GM19438 (cell line): Measurements from ENCODE around the gene OTOGL.

Source experiments
- ATAC-seq: cut with Tn5 transposase; IDR thresholded peaks from one replicate; pipeline ENCODE4 v1.9.1; 2021; ENCODE audit warnings: low read depth; ENCODE audit not compliant: unreplicated experiment

Gene OTOGL, protein sequence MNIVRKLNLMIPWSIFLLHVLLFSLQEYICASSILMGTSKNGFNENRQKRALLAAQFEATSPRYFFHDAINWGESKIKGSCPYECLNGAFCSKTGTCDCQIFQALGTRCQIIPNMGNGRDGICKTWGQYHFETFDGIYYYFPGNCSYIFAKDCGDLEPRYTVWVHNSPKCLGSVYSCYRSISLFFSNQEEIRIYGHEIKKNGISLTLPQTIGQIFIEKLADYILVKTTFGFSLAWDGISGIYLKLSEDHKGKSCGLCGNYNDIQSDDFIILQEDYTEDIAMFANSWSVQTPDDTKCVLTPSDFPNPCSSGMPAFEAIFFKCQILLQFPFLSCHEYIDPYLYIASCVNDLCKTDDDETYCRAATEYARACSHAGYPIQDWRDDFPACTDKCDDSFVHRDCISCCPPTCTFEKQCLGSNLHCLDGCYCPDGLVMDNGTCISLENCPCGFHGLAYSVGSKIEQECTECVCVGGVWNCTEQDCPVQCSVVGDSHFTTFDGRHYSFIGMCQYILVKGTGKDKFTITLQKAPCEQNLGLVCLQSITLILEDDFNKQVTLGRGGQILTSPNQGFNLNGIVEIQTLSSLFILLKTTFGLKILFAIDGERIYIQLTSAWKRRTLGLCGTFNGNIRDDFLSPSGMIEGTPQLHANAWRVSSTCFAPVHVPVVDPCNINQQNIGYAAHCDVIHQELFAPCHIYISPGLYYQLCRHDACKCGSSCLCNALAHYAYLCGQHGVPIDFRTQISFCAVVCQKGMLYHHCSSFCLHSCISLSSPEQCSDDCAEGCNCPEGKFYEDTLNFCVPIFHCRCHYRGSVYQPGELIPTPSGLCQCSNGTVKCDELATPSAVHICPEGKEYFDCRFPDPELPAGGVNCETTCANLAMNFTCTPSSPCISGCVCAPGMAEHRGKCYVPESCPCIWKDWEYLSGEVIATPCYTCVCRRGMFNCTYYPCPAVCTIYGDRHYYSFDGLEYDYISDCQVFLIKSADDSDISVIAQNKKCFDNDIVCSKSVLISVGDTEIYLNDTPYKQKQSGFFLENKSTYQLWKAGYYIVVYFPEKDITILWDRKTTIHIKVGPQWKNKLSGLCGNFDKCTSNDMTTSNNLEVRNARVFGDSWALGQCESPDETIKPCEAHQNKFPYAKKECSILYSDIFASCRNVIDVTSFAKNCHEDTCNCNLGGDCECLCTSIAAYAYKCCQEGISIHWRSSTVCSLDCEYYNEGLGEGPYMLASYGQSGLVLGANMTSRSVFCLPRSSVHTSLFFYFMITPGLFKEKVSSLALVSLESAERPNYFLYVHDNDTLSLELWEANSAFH (N-terminal part only)

DNA sequence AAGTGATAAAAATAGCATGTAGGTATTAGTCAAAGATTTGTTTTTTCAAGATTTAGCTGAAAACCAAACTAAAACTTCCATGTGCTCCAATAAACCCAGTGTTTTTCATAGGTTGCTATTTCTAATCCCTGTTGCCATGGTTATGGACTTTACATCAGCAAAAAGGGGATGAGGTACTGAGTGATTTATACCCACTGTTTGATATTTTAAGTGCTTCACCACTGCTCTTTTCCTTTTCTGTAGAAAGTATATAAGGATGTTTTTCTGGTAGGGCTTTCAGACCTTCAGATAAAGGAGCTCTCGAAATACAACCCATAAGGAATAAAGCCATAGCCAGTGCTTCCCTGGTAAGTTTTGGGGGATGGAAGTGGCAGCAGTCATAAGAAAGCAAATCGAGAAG lies at the start of gene OTOGL:
Gene OTOGL, plus strand, starts transcription at position 279 of the 400 bp plus-strand sequence. CDS start 109,895 bp downstream, outside the sequence.
- ATAC-seq: no peak

DNA sequence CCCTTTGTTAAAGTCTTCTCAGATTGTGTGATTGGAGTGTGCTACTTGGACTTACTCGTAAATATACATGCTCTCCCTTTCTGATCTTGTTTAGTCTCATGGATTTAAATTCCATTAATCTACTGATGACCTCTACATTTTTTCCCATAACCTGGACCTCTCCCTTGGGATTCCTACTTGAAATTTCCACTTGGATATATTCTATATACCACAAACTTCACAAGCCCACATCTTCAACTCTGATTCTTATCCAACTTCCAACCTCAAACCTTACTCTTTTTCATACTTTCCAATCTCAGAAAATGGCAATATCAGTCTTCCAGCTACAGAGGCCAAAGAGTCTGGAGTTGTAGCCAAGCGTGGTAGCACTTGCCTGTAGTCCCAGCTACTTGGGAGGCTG lies 49.1 kb upstream of the OTOGL start:
- no peak for ATAC-seq

DNA sequence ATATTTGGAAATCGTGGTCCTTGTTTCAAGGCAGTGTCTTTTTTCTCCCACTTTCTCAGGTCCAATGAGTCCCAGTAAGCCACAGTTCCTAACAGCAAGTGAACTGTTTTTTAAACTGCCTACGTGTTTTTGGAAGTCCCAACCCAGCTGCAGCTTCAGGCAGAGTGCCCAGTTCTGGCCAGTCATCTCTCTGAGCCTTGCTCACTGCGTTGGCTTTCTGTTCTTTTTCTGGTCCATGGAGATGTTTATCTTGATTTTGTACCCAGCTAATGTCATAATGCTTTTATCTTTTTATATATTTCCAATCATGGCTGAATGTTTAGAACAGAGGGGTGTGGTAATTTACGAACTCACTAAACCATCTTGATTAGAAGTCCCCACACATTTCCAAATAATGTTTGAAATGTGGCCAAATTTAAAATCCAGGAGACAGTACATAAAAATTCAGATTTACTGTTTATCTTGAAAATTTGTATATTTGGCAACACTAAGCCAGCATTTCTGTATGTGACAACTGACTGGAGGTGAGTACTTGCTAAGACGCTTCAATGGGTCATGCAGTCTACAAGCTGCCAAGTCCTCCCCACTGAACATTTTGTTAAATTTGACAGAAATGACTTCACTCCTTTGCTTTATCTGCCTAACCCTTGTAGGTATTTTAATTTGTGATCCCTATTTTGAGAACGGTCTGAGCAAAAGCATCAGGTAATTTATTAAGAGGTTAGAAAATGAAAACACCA lies 46.1 kb upstream of the OTOGL start:
- no peak for ATAC-seq

DNA sequence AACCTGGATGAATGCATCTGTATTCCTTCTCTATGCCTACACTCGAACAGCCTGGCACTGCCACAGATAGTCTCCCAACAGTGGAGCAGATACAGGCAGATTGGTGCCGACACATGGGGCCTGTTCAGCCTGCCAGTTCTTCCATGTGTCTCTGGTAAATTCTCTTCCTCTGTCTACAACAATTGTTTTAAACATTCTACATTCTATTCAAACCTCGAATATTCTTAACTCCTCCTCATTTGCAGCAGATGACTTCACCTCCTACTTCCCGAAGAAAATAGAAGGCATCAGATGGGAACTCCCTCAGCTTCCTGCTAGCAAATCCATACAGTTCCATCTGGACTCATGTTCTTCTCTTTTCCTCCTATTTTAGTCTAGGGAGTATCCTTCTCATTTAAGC lies 43.1 kb upstream of the OTOGL start:
- no peak for ATAC-seq

DNA sequence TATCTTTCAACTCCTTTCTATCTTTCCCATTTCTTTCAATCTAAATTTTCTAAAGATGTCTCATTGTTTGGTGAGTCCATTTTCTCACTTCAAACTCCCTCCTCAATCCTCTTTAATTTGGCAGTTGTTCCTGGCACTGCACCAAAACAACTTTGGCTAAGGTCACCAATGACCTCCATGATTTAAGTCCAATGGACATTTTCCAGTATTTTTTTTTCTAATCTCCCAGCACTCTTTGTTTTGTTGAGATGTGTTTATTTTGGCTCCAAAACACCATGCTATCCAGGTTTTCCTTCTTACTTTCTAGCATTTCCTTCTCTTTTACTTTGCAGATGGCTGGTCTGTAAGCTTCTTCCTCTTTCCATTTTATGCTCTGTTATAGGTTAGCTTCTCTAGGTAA lies 42.5 kb upstream of the OTOGL start:
- ATAC-seq: no peak

DNA sequence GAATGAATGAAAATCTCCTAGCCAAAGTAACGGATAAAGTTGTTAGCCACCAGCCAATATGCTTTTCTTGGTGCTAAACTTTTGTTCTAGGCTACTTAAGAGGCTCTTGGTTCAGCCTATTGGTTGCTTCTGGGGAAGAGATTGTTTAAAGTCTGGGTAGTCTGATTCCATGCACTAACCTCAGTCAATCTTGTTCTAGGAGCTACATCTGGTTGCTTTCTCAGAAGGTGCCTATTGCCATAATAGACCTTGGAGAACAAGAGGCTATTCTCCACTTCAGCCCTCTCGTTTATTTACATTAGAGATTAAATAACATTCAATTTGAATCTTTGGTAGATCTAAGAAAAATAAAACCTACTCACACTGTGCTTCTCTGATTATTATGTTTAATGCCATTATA lies 40.8 kb upstream of the OTOGL start:
- no peak for ATAC-seq

DNA sequence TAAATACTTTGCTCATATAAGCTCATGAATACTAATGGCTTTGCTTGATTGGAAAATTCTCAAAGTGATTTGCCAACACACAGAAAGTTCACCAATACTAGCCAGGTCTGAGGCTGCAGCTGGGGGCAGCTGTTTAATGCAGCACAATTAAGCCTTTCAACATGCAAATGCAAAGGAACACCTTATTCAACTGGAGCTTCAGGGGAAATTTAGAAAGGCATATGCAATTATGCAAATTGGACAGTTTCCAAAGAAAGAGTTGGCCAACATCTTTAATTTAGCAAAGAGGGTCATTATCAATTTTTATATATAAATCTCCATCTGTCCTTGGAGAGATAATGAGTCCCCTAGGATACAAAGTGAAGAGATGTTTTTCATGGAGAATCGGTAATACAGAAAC lies 40.2 kb upstream of the OTOGL start:
- no peak for ATAC-seq

DNA sequence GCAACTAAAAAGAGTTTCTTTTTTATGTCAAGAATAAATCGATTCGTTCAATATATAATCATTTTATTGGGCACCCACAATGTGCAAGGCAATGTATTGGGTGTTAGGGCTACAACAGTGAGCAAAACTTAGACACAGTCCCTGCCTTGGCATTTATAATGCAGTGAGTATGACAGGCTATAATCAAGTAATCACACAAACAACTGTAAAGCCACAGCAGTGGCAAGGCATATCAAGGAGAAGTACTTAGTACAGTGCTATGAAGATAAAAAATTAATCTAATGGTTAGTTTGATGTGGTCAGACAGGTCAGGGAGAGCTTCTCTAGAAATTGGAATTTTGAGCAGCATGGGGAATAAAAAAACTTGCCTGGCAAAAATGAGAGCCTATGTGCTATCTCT lies 39.5 kb upstream of the OTOGL start:
- ATAC-seq: no peak

DNA sequence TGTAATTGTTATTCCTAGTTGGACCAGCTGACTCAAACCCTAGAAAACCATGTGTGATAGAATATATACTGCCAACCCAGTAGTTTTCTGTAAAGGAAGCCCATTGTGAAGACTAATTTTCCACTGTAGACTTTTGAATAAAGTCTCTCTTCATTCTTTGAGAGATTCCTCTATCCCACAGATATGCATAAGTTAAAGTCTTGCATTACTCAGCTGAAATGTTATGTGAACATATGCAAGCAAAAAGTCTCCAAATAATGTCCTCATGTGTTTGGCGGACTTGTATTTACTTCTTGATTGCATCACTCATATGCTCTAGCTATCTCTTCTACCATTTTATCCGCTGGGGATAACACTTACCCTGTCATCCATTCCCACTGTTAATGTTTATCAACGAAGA lies 35.1 kb upstream of the OTOGL start:
- ATAC-seq: no peak

DNA sequence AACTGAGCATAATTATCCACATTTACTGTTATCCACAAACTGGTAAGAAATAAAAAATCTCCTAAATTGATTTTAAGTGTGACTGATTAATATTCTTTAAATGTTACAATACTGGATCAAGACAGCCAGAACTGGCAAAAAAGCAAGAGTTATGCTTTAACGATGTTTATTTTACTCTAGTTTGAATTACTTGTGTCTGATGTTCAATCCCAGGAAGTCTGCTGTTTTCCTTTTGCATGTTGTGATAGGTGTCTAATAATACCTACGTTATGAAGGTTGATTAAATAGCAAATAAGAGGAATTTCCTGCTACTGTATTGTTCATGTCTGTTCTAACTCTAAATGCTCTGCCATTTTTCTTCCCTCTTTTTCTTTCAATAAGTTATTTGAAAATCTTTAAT lies 34.4 kb upstream of the OTOGL start:
- no peak for ATAC-seq

DNA sequence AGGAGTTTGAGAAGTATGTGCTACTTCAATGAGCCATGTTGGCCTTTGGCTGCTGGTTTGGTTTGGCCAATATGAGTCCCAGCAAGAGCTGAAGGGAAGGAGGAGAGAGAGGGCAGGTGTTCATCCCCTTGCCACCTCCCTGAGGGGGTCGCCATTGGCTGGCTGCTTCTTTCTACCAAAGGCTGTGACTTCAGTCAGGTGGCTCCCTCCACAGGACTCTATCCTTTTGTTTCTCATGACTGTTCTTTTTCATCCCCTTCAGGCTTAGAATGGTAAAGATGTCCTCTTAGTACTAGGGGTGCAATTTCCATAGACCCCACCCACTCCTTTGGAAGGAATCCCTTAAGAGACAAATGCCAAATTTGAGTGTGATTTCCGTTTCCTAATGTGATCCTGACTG lies 31.2 kb upstream of the OTOGL start:
- ATAC-seq: no peak

DNA sequence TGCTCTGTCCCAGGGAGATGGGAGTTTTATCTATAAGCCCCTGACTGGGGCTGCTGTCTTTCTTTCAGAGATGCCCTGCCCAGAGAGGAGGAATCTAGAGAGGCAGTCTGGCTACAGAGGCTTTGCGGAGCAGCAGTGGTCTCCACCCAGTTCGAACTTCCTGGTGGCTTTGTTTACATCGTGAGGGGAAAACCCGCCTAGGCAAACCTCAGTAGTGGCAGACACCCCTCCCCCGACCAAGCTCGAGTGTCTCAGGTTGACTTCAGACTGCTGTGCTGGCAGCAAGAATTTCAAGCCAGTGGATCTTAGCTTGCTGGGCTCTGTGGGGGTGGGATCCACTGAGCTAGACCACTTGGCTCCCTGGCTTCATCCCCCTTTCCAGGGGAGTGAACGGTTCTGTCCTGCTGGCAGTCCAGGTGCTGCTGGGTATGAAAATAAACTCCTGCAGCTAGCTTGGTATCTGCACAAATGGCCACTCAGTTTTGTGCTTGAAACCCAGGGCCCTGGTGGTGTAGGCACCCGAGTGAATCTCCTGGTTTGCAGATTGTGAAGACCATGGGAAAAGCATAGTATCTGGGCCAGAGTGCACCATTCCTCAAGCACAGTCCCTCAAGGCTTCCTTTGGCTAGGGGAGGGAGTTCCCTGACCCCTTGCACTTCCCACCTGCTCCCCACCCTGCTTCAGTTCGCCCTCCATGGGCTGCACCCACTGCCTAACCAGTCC lies 15.3 kb upstream of the OTOGL start:
- ATAC-seq: peak; percentile 96

DNA sequence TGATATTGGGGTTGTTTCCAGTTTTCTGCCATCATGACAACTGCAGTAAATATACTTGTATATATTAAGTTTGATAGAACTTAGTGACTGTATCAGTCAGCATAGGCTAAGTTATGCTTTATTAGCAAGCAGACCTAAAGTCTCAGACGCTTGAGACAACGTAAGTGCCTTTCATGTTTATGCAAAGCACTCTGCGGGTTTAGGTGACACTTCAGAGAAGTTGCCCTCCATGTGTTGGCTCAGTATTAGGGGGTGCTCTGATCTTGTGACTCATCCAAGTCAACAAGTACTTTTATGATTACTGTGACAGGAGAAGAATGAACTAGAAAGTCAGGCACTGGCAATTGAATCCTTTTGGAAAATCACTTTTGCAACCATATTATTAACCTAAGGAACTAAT lies 13.3 kb upstream of the OTOGL start:
- ATAC-seq: no peak

DNA sequence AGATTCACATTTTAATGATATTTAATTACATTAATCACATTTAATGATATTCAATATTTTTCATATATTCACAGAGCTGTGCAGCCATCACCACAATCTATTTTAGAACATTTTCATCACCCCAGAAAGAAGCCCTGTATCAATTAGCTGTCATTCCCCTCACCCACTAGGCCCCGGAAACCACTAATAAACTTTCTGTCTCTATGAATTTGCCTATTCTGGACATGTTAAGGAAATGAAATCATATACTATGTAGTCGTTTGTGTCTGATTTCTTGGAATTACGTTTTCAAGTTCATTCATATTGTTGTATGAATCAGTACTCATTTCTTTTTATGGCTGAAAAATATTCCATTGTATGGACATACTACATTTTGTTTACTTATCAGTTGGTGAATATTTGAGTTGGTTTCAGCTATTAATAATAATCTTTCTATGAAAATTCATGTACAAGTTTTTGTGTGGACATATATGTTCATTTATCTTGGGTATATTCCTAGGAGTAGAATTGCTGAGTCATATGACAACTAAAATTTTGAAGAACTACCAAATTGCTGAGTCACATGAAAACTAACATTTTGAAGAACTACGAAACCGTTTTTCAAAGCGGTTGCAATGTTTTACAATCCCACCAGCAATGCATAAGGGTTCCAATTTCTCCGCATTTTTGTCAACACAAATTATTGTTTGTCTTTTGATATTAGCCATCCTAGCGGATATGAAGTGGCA lies 11.7 kb upstream of the OTOGL start:
- no peak for ATAC-seq

DNA sequence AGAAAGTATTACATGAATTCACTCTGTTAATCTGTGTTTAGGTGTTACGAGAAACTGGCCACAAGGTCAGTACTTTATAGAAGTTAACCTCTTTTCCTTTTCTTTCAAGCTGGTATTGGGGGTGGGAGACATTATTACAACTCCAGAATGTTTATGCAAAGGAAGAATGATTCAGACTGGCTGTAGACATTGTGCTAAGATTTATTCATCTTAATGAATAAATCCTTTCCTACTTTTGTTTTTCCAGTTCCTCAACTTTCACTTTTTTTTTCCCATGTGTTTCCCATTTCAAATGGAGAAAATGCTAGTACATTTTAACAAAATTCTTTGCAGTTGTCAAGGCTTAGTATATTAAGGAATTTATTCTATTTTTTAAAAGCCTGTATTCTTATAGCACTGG lies 1.3 kb downstream of the OTOGL start:
- no peak for ATAC-seq

DNA sequence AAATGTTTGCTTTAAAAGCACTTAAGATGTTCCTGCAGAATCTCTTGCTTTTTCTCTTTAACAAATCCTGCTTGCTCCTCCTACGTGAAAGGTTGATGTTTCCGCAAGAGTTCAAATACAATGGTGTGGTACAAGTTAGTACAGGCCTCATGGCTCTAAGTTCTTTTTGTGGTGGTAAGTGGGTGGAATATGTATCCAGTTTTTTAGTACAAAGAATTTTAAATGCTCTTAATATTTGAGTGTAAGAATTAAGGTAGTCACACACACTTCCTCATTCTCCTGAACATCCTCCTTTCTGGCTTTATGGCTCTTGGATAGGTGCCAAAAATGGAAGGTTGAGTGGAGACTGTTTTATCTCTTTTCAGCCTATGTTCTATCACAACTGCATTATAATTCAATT lies 1.8 kb downstream of the OTOGL start:
- ATAC-seq: no peak

DNA sequence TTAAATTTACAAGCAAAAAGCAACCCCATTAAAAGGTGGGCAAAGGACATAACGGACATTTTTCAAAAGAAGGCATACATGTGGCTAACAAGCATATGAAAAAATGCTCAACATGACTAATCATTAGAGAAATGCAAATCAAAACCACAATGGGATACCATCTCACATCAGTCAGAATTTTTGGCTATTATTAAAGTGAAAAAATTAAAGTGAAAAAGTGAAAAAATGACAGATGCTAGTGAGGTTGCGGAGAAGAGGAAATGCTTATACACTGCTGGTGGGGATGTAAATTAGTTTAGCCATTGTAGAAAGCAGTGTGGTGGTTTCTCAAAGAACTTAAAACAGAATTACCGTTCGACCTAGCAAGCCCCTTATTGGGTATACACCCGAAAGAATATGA lies 7.9 kb downstream of the OTOGL start:
- ATAC-seq: no peak

DNA sequence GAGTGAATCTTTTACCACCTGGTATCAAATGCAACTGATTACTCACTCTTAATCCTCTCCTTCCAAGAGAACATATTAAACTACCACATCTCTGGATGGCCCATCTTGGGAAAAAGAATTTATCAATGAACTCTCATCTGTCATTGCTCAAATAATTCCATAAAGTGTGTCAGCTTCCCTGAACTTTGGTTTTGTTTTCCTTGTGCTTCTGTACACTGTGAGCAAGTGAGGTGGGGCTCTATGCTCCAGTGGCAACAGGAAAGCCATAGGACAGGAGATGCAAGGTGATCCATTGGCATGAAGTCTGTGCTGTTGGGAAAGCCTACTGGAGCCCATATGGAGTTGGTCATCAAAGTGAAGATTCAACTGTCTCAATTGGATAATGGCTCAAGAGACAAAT lies 17.4 kb downstream of the OTOGL start:
- no peak for ATAC-seq
